GM18520 (cell line): ENCODE results near the gene CIITA.
"Not testable (repeated sequence)": the region's sequence is repeated elsewhere in the genome, so short reads cannot be mapped to it uniquely, and the experiment has no call there.

Source experiments
- ATAC-seq: cut with Tn5 transposase; IDR thresholded peaks from one replicate; pipeline ENCODE4 v1.9.1; 2021; ENCODE audit not compliant: unreplicated experiment

Gene CIITA

GRCh38 chr16:10876799-10877341 is at the start of gene CIITA:
CIITA (plus strand) TSS chr16:10877202; CDS start chr16:10877331, 129 bp downstream.
- ATAC-seq, result peak; percentile 59

DNA sequence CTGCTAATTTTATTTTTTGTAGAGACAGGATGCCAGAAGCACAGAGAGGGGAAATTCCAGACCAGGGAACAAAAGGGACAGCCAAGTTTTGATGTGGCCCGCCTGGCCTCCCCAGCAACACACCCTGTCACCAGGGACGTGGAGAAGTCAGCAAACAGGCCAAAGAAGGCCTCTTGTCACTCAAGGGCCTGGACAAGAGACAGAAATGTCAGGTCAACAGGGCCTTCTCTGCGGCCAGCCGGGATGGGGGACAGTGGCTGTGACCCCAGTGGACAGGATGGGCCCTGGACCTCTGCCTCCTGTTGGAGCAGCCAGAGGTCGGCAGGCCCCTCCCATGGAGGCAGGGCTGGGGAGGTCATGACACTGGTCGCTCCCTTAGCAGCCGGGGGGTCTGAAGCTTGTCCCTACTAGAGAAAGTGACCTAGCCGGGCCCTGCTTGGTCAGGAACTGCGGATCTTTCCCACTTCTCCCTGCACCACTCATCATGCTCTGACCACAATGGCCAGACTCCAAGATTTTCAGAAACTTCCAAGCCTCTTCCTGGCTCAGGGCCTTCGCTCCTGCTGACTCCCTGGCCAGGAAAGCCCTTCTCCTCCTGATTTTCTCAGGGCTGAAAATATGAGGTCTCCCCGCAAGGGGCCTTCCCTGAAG is 49.2 kb upstream of the CIITA start:
- no peak for ATAC-seq

DNA sequence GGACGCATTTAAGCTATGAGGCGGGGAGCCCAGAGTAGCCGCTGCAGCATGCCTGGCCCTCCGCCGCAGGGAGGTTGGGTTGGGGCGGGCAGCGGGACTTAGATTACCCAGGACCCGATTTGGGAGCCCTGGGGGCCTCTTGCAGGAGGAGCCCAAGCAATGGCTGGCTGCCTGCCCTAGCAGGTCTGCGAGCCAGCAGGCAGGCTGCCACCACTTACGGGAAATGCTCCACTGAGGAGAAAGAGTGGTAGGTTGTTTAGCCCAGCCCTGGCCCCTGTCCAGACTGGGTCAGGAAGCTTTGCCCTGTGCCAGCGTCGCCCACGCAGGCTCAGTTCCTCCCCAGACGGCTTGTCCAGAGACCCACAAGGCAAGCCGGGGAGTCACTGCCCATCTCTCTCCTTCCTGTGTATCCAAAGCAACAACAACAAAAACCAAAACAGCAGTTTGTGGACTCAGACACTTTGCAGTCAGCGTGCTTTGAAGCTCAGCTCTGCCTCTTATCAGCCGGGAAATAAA is 48.1 kb upstream of the CIITA start:
- no peak for ATAC-seq

GRCh38 chr16:10829390-10830098 is 47.5 kb upstream of the CIITA start:
- not testable (repeated sequence) for ATAC-seq

DNA sequence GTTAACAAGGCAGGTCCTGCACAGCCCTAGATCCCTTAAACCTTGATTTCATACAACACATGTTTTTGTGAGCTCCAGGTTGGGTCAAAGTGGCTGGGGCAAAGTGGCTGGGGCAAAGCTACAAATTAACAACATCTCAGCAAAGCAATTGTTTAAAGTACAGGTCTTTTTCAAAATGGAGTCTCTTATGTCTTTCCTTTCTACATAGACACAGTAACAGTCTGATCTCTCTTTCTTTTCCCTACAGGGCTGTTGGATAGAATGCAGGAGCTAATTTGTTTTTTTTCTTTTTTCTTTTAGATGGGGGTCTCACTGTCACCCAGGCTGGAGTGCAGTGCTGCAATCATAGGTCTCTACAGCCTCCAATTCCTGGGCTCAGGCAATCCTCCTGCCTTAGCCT is 46.8 kb upstream of the CIITA start:
- ATAC-seq, result not testable (repeated sequence)

GRCh38 chr16:10831894-10832886 is 44.8 kb upstream of the CIITA start:
- ATAC-seq, result no peak

DNA sequence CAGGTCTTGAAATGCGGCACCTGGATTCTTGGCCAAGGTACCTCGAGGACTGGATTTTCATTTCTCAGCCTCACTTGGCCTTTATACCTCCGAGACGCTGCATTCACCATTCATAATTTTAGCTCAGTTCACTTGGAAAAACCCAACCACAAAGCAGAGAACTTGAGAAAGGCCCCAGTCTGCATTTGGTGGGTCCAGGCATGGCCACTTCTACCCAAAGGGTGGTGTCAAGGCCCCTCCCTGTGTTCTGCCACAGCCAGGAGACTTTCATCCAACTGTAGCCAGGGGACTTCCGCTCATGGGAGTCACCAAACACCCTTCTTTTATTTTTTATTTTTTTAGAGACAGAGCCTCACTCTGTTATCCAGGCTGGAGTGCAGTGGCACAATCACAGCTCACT is 43.7 kb upstream of the CIITA start:
- ATAC-seq, result no peak

DNA sequence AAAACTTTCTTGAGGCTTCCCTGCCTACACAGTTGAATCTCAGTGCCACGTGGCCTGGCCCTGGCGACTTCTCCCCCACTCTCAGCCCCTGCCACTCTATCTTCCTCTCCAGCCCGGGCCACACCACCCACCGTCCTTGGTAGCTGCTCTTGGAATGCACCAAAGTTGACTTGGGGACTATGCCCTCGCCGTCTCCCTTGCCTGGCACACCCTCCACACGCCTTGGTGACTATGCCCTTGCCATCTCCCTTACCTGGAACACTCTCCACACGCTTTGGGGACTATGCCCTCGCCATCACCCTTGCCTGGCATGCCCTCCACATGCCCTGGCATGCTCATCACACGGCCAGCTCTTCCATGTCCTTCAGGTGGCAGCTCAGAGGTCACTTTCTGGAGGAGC is 42.9 kb upstream of the CIITA start:
- ATAC-seq, result no peak

GRCh38 chr16:10834766-10835165 is 42.2 kb upstream of the CIITA start:
- no peak for ATAC-seq

DNA sequence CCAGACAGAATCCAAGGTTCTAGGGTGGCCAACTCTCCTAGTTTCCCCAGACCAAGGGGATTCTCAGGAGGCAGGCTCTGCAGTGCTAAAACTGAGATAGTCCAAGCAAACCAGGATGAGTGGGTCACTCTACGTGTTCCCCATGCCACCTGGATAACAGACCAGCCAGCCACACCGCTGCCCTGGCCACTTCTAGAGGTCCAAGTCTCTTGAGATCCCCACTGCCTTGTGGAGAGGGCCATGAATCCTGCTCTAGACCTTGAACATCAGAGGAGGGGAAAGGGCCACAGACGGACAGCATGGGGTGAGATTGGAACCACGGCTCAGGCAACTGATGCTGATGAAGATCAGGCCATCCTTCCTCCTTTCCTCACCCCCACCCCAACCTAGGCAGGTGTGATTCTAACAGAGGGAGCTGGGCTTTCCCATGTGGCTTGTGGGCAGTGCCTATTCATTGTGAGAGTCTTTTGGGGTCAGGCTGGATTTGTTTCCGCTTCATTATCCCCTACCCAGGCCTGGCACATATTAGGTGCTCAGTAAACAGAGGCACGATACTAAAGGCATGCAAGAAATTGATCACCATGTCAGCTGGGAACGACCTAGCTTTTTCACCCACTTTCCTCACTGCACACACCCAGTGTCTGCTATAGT is 41.6 kb upstream of the CIITA start:
- peak; percentile 41 for ATAC-seq

DNA sequence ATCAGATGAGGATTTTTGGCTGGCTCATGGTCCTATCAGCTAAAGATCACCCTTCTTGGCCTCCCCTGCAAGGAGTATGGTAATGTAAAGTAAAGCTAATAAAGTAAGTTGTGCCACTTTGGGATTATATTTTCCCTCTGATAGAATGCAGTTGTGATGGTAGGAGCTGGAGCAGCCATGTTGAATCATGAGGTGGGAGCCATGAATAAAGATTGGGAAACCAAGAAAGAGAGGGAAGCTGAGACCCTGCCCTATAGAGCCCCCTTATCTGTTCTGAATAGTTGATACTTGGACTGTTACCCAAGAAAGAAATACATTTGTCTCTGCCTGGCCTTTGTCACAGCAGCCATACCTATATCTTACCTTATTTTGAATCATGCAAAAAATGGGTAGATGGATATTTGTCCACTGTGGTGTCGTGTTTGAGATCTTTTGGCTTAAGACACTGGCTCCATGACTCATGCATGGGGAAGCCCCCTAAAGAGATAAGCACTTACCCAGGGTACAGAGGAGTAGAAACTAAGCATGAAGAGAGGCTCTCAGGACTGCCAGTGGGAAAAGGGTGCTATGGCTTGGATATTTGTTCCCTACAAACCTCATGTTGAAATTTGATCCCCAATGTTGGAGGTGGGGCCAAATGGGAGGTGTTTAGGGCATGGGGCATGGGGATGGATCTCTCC is 40.7 kb upstream of the CIITA start:
- no peak for ATAC-seq

- no peak for ATAC-seq
These were observed 38.3 kb upstream of the CIITA start for GRCh38 chr16:10838621-10839278.

GRCh38 chr16:10839279-10839666 is 37.7 kb upstream of the CIITA start:
- no peak for ATAC-seq

GRCh38 chr16:10840703-10841102 is 36.3 kb upstream of the CIITA start:
- no peak for ATAC-seq

- ATAC-seq, result no peak
These were observed 30.6 kb upstream of the CIITA start for GRCh38 chr16:10846213-10846998.

- ATAC-seq, result no peak
These were observed 29.8 kb upstream of the CIITA start for GRCh38 chr16:10847176-10847575.

- ATAC-seq, result no peak
These were observed 27.1 kb upstream of the CIITA start for GRCh38 chr16:10849736-10850477.

- ATAC-seq, result no peak
These were observed 26.5 kb upstream of the CIITA start for GRCh38 chr16:10850478-10850850.
